GM10266 (cell line): ENCODE results near the gene ARFGAP2.
"Not testable (repeated sequence)": the region's sequence is repeated elsewhere in the genome, so short reads cannot be mapped to it uniquely, and the experiment has no call there.

ENCODE experiments used
- DNase-seq: peaks from one replicate; pipeline ENCODE4 v3.0.0; 2012; ENCODE audit errors: extremely low spot score
- CTCF ChIP-seq: IDR thresholded peaks from 2 replicates; pipeline ENCODE4 v1.5.1; 2012; ENCODE audit warnings: mild to moderate bottlenecking, low read depth; ENCODE audit not compliant: control insufficient read depth, insufficient read depth; ENCODE audit errors: missing control alignments

ARFGAP2 gene

GRCh38 chr11:47121056-47121455 lies 55.6 kb downstream of the ARFGAP2 start:
- TF ChIP-seq CTCF: no peak
- no peak for DNase-seq

DNA sequence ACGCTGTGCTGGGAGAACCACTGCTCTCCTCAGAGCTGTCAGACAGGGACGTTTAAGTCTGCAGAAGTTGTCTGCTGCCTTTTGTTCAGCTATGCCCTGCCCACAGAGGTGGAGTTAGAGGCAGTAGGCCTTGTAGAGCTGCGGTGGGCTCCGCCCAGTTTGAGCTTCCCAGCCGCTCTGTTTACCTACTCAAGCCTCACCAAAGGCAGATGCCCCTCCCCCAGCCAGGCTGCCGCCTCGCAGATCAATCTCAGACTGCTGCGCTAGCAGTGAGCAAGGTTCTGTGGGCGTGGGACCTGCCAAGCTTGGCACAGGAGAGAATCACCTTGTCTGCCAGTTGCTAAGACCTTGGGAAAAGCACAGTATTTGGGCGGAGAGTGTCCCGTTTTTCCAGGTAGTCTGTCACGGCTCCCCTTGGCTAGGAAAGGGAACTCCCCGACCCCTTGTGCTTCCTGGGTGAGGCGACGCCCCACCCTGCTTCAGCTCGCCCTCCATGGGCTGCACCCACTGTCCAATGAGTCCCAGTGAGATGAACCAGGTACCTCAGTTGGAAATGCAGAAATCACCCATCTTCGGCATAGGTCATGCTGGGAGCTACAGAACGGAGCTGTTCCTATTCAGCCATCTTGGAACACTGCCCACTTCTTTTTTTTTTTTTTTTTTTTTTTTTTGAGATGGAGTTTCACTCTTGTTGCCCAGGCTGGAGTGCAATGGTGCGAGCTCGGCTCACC lies 57.6 kb downstream of the ARFGAP2 start:
- not testable (repeated sequence) for DNase-seq
